ENCODE results near the gene VPS37D.

Gene VPS37D

DNA sequence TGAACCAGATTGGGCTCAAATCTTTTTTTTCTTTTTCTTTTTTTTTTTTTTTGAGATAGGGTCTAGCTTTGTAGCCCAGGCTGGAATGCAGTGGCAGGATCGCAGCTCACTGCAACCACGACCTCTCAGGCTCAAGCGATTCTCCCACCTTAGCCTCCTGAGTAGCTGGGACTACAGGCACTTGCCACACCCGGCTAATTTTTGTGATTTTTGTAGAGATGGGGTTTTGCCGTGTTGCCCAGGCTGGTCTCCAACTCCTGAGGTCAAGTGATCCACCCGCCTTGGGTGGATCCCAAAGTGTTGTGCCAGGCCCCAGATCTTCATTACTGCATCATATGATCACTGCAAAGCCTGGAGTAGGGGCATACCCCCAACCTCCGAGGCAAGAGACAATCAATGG is 12.9 kb downstream of the VPS37D start:
- DNase-seq (ENCODE audit: low read depth in 2 of 2), result no peak

DNA sequence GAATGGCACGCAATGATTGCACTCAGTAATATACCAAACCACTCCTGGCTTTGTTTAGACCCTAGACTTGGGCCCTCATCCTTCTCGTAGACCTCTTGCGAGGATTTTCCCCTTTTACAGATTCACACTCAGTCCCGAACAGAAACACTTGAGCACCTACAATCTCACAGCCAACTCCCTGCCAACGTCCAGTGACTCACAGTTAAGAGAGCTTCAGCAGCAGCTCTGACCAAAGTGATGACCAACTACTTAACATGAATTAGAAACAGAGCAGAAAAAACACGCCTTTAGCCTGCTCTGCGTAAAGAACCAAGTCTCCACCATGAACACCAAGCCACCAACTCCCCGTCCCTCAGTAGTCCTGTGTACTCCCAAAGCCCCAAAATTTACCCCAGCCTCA is 13.4 kb downstream of the VPS37D start:
- no peak for DNase-seq (ENCODE audit: low read depth in 2 of 2)

DNA sequence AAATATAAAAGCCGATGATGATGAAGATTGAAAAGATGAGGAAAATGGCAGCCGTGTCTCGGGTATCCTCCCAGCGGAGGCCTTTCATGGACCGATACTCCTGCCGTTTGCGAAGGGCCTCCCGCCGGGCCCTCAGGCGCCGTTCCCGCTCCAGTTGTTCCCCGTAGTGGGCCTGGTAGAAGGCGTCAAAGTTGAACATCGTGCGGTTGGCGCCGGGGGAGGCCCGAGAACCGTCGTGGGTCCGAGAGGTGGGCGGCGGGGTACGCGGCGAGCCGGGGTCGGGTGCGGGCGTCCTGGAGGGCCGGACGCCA is 15.1 kb downstream of the VPS37D start:
- no peak for DNase-seq (ENCODE audit: low read depth in 2 of 2)

DNA sequence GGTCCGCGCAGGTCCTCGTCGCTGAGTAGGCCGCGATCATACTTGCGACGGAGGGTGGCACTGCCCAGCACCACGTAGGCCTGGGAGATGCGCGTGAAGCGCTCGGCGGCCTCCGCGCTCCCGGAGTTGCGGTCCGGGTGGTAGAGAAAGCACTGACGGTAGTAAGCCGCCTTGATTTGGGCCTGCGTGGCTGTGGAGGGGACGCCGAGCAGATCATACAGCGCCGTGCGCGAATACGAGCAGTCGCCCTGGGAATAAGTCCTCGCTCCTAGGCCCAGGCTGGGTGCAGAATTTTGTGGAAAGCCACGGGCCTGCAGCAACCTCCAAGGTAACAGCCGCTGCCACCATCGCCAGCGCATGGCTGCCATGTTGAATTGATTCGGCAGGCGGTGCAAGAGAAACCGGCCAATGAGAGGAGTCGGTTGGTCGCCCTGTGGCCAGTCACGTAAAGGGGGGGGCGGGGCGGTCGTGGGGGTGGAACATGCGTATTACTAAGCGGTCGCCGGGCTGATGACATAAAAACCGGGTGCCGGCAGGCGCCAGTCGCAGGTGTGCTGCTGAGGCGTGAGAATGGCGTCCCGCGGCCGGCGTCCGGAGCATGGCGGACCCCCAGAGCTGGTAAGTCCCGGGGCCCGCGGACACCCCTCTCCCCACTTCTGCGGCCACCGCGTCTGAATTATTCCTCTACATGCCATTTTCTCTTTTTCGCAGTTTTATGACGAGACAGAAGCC is 15.6 kb downstream of the VPS37D start, which contains the start of the genes BUD23 and DNAJC30:
TSS of gene BUD23 (plus strand) at position 542 of the 732 bp plus-strand sequence. CDS start at position 571, 29 bp downstream.
TSS of gene DNAJC30 (minus strand) at position 398 of the 732 bp plus-strand sequence. CDS start at position 368, 30 bp downstream.
- peak; percentile 94 for DNase-seq (ENCODE audit: low read depth in 2 of 2)

DNA sequence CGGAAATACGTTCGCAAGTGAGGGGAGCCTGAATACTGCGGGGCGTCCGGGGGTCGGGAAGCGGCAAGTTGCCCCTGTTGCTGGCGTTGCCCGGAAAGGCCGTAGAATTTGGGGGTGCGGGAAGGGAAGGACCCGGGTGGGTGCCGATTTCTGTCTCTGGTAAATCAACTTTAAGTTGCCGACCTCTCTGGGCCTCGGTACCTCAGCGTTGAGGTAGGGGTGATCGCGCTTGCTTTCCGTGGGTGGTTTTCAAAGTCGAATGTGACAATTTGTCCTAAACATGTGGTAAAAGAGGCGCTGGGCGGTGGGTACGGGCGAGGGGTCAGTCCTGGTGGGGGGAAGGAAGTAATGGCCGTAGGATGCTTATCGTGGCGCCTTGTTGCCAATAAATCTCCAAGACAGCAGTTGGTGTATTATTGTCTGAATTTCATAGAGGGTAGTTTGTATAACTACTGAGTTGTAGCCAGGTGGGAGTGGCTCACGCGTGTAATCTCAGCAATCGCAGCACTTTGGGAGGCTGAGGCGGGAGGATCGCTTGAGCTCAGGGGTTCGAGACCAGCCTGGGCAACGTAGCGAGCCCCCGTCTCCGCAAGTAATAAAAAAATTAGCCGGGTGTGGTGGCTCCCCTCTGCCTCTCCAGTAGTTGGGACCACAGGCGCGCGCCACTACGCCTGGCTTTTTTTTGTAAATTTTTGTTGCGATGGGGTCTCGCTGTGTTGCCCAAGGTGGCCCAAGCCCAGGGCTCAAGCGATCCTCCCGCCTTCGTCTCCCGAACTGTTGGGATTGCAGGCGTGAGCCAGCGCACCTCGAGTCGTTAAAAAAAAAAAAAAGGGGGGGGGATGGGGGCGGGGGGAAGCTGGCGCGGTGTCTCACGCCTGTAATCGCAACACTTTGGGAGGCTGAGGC is 16.4 kb downstream of the VPS37D start:
- DNase-seq (ENCODE audit: low read depth in 2 of 2), result no peak

DNA sequence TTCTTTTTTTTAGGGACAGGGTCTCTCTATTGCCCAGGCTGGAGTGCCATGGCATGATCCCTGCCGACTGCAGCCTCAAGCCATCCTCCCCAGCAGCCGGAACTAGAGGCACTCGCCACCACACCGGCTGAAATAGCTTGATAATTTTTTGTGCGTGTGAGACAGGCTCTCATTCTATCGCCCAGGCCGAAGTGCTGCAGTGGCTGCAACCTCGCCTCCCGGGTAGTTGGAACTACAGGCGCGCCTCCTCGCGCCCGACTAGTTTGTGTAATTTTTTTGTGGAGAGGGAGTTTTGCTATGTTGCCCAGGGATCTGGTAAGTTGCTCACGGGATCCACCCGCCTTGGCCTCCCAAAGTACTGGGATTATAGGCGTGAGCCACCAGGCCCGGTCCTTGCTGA is 17.7 kb downstream of the VPS37D start:
- no peak for DNase-seq (ENCODE audit: low read depth in 2 of 2)

DNA sequence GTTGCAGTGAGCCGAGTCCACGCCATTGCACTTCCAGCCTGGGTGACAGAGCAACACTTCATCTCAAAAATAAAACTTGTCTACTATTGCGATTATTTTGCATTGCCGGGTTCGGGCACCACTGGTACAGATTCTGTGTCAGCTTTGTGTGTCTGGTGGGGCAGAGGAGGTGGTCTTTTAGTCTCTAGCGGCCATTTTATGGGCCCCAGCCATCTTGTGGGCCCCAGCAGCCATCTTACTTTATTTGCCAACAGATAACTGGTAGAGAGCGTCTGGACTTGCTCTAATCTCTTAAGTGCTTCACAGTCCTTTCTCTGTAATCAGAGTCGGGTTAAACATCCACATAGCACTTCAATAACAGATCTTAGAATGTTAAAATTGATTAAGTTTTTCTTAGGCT is 20.7 kb downstream of the VPS37D start:
- no peak for DNase-seq (ENCODE audit: low read depth in 2 of 2)

DNA sequence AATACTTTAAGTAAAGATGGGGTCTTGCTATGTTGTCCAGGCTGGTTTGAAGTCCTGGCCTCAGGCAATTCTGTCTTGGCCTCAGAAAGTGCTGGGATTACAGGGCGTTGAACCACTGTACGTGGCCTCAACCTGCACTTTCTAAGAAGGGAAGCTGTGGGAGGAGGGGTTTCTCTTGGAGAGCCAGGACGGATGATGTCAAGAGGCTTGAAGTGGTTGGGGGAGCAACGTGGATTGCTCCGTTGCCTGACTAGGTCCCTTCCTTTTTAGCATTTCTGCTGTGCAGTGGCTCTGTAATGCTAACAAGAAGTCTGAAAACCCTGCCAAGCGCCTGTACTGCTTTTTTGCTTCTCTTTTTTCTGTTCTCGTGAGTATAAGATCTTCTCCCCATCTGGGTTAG is 23.0 kb downstream of the VPS37D start:
- no peak for DNase-seq (ENCODE audit: low read depth in 2 of 2)

DNA sequence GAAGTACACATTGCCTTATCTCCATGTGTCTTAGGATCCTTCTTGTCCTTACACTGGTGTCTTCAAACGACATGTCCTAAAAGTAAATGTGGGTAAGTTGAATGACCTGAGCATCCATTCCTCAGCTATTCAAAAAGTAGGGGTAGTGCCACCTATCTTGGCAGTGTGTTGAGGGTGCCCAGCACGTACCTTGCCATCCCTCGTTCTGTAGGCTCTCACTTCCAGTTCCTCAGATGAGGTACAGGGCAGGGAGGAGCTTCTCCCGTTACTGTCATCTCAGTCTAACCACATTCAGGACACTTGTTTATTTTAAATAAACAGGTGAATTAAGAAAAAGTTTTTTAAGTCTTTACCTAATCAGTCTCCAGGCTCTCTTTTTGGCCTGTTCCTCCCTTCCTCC is 28.7 kb downstream of the VPS37D start:
- DNase-seq (ENCODE audit: low read depth in 2 of 2), result no peak

DNA sequence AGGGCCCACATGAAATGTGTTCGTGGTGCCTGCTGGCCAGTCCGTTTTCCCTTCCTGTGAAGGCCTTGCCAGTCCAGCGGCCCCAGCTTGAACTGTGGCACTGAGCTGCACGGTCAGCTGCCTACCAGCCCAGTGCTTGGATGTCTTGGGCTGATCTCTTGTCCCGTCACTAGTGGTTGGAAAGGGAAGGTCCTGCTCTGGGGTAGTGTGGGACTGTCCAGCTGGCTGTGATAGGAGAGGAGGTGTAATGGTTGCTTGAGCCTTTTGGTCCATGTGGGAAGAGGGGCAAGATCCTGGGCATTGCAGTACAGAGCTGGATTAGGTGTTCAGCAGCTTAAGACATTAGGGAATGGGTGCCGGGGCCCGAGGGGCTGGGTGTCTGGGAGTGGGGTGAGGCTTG is 30.8 kb downstream of the VPS37D start:
- DNase-seq (ENCODE audit: low read depth in 2 of 2), result no peak

DNA sequence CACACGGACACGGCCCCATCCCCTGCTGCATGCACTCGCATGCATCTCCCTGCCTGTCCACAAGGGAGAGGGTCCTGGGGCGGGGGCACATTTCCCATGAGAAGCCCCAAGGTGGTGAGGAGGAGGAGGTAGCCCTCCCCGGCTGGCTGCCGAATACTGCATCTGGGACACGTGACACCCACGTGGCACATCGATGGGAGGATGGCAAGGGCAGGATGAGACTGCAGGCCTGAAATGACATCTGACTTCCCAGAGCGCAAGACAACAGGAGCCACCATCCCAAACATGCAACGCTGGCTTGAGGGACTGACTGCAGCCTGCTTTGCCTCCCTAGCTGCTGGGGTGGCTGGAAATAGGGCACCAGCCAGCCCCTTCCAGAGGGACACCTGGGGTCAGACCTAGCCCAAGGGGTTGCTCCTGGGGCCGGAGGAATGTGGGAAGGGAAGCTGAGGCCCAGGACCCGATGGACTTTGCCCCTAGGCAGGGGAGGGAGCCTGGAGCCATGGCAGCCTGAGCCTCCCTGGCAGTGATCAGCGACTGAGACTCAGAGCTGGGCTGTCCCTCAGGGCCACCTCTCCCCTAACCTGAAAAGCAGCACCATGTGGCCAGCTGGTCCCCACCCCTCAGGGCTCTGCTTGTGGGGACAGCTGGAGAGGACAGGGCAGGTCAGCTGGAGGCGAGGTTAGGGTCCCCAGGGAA is 31.9 kb downstream of the VPS37D start:
- no peak for DNase-seq (ENCODE audit: low read depth in 2 of 2)

DNA sequence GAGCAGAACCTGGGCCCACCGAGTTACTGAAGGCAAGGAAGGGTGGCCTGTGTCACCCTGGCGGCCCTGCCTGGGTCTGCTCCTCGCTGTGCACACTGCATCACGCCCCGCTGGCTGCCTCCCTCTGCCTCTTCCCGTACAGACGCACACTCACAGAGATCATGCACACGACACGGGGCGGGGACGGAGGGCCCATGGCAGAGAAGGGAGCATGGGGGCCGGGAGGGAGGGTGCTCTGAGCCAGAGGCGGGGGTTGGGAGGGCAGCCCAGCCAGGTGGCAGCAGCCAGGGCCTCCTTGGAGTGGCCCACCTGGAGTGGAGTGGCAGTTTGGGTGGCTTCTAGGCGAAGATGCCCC is 32.4 kb downstream of the VPS37D start:
- no peak for DNase-seq (ENCODE audit: low read depth in 2 of 2)

DNA sequence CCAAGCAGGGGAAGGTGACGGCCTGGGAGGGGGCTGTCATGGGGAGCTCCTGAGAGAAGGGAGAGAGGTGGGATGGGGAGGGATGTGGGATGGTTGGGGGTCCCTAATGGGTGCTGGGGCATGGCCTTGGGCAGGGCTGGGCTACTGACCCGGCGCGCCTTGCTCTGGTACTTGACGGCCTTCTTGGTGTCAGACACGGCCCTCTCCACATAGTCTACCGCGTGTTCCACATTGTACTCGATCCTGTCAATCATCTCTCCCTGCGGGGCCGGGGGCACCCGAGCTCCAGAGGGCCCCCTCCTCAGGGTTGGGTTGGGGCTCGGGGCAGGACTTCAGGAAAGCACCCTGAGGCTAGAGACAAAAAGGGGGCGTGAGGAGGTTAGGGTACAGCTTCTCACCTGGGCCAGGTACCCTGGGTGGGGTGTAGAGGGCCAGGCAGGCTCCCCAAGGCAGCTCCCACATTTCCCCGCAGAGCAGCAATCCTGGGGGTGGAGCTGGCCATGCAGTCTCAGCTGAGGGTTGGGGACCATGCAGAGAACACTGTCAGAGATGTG is 33.0 kb downstream of the VPS37D start:
- DNase-seq (ENCODE audit: low read depth in 2 of 2), result no peak

DNA sequence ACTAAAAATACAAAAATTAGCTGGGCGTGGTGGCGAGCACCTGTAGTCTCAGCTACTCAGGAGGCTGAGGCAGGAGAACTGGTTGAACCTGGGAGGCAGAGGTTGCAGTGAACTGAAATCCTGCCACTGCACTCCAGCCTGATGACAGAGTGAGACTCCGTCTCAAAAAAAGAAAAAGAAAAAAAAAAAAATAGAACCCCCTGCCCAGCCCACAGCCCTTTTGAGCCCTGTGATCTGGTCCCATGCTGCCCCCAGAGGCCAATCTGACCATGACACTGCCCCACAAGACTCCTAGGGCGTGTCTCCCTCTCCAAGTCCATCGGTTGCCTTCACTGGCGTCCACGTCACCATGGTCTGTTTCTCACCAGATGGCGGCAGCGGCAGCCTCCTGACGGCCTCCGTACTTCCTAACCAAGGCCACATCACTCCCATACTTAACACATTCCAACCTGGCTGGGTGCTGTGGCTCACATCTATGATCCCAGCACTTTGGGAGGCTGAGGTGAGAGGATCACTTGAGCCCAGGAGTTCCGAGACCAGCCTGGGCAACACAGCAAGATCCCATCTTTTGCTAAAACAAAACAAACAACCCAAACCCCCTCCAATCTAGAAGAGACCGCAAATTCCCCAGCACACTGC is 33.8 kb downstream of the VPS37D start:
- DNase-seq (ENCODE audit: low read depth in 2 of 2), result no peak

DNA sequence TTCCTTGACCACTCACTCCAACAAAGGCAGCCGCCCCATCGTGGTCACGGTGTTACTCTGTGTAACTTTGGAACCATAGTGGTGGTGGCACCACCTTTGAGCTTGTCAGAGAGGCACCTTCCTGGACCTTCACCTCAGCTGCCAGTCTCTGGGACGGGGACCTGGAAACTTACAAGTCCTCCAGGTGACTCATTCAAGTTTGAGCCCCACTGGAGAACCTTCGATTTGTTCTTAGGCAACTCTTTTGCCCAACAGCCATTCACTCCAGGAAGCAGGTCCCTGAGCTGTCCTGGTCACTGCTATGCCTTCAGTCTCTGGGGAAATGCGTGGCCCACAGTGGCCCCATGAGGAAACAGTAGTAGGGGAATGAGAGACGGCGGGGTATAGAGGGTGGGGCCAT is 34.6 kb downstream of the VPS37D start:
- DNase-seq (ENCODE audit: low read depth in 2 of 2), result no peak

DNA sequence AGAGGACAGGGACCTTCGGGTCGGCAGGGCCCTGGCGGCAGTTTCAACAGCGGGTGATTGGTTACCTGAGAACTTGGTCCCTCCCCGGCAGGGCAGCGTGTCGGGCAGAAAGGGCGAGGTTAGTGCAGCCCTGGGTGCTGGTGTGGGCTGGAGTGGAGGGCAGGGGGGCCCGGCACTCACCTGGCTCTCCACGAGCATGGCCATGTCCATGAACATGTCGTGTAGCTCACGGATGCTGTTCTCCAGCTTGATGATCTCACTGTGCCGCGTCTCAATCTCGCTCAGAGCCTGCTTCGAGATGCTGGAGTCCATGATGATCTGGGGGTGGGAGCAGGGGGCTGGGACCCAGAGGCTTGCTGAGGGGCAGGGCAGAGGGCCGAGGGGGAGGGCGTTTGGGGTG is 35.0 kb downstream of the VPS37D start:
- DNase-seq (ENCODE audit: low read depth in 2 of 2), result no peak

DNA sequence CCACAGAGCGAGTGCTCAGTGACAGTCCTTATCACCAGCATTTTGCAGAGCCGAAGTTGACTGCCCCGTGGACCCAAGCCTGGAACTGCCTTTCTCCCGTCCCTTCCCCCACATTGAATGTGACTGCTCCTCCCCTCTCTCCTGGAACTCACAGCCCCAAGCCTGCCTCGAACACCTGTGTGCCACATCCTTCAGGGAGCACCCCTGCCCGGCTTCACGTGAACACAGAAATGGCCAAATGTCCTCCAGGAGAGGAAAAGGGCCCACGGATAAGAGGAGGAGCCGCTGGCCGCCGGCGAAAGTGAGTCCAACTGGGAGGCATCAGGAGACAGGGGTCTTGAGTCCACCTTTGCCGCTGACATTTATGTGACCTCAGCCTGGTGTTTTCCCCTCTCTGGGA is 35.6 kb downstream of the VPS37D start:
- DNase-seq (ENCODE audit: low read depth in 2 of 2), result no peak

DNA sequence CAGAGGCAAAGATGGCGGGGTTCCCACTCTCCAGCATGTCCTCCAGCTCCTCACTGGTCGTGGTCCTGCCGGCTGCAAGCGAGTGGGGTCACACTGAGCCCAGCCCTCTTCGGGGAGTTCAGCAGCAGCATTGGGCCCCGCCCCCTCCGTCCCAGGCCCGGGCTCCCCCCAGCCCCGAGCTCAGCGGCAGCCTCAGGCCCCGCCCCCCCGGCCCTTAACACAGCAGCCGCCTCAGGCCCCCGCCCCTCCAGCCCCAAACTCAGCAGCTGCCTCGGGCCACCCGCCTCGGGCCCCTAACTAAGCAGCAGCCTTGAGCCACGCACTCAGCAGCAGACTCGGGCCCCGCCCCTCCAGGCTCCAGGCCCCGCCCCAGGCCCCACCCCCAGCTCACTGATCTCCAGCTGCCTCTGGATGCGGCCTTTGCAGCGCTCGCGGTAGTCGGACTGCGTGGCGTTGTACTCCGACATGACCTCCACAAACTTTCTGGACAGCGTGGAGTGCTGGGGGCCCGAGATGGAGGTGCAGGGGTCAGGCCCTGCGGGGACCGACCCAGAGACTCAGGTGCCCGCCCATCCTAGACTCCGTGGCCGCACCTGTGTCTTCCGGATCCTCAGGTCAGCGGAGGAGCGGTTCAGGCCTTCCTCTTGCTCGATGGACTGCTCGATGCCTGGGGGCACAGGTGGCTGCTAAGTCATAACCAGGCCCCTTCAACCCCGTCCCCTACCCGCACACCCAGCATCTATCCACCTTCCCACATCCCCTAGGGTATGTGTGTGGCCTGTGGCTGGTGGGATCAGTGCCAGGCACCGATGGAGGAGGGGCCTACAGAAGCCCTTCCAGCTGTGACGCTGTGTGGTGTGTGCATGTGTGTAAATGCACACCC is 36.4 kb downstream of the VPS37D start:
- no peak for DNase-seq (ENCODE audit: low read depth in 2 of 2)

DNA sequence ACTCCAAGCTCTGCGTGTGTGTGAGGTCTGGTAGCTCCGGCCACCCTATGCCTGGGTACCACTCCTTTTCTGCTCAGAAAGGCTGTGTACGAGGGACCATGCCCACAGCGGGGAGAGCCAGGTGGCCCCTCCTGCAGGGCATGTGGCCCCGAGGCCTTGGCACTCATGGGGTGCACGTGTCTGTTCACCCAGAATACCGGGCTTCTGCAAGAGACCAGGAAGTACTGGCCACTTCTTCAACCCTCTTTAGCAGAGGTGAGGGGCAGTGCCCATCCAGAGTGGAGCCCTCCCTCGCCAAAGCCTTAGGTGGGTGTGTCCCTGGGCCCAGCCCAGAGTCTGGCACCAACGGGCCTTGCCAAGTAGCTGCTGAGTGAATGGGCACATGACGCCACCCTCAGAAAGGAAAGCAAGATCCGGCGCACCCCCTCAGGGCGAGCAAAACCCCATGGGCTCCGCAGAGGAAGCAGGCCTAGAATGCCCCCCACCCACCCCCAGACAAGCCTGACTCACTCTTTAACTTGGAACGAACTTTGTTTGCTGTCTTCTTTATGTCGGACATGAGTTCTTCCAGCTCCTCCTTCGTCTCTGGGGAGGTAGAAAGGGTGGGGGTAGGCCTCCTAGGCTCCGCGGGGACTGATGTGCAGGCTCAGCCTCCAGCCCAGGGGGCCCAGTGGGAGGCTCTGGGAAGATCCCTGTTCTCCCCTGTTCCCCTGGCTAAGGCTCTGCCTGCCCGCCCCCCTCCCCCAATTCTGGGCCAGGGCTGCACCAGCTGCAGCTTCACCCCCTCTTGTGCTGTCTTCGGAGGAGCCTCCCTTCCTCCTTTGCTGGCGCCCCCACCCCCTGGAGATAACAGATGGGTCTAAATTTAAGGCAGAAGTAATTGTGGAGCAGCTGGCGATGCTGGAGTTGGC is 37.3 kb downstream of the VPS37D start:
- no peak for DNase-seq (ENCODE audit: low read depth in 2 of 2)

DNA sequence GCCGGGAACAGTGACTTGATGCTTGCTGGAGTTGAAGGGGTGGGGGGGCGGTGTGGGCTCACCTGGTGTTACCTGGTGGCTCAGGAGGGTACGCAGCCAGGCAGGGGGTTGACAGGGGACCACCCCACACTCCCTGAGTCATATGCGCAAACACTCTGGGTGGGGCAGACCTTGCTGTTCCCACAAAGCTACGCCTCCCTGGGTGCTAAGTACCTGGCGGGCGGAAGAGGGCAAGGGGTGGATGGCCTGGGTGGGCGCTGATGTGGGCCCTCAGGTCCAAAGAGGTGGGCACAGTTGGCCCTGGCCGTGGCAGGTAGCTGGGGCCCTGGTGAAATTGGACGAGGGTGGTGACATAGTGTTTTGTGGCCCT is 37.9 kb downstream of the VPS37D start:
- no peak for DNase-seq (ENCODE audit: low read depth in 2 of 2)
